Tibial artery (tissue), 4 donors: ENCODE results near the gene SLCO3A1.

Source experiments
- DNase-seq, 2 donors: peaks; one replicate each; pipeline ENCODE4 v3.0.0-alpha.2; 2019
- H3K27ac ChIP-seq, 2 donors: fragments of 200-600 bp; sonication (generic) in 1 of 2; 1 replicate in 1 of 2; 2 replicates in 1 of 2; pipeline ENCODE4 v1.5.1; 2018 to 2019; ENCODE audit warnings: mild to moderate bottlenecking in 1 of 2
- H3K27me3 ChIP-seq, 2 donors: fragments of 200-600 bp; sonication (generic) in 1 of 2; one replicate each; pipeline versions ENCODE4 v1.5.1 to v1.6.0; 2016 to 2019
- H3K36me3 ChIP-seq, 3 donors: fragments of 200-600 bp; sonication (generic) in 2 of 3; one replicate each; pipeline ENCODE4 v1.5.1; 2016 to 2019; ENCODE audit warnings: mild to moderate bottlenecking in 2 of 3
- H3K4me1 ChIP-seq, 4 donors: fragments of 200-600 bp; sonication (generic) in 2 of 4; 1 replicate in 3 of 4; 2 replicates in 1 of 4; pipeline ENCODE4 v1.5.1; 2016 to 2019
- H3K4me3 ChIP-seq, 2 donors: fragments of 200-600 bp; sonication (generic) in 1 of 2; 1 replicate in 1 of 2; 2 replicates in 1 of 2; pipeline ENCODE4 v1.5.1; 2018 to 2019; ENCODE audit warnings: mild to moderate bottlenecking in 2 of 2
- H3K9me3 ChIP-seq, 3 donors: fragments of 200-600 bp; sonication (generic) in 1 of 3; one replicate each; pipeline ENCODE4 v1.5.1; 2016 to 2019
- intact Hi-C: fragments of 100-400 bp; cut with DNase I; formaldehyde crosslinking; loops from one replicate; pipeline ENCODE4 v1.15.0; 2023; ENCODE audit warnings: low total_unique reads
- TF ChIP-seq, protein P1 (sequence below), 2 experiments: fragments of 200-600 bp in 1 of 2; fragments of 450-650 bp in 1 of 2; IDR thresholded peaks; one replicate each; pipeline ENCODE4 v1.5.1; 2017 to 2019; ENCODE audit warnings: antibody characterized with exemption in 2 of 2, mild to moderate bottlenecking in 1 of 2, moderate library complexity in 1 of 2

SLCO3A1 gene

DNA sequence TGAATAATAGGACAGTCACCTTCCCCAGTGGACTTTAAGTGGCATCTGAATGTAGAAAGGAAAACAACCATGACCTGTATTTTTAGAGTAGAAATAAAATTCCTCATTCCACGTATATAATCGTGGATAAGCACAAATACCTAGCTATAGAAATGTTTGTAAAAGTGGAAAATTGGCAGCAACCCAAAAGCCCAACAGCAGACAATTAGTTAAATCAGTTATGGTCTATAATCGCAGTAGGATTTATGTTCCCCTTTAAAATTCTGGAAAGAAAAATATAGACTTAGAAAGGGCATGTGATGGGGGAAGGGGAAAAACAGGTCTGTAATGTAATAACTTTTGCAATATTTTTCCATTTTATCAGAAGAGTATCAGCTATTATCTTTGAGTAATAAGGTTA is 298.2 kb downstream of the SLCO3A1 start:
- TF ChIP-seq, protein P1, sequence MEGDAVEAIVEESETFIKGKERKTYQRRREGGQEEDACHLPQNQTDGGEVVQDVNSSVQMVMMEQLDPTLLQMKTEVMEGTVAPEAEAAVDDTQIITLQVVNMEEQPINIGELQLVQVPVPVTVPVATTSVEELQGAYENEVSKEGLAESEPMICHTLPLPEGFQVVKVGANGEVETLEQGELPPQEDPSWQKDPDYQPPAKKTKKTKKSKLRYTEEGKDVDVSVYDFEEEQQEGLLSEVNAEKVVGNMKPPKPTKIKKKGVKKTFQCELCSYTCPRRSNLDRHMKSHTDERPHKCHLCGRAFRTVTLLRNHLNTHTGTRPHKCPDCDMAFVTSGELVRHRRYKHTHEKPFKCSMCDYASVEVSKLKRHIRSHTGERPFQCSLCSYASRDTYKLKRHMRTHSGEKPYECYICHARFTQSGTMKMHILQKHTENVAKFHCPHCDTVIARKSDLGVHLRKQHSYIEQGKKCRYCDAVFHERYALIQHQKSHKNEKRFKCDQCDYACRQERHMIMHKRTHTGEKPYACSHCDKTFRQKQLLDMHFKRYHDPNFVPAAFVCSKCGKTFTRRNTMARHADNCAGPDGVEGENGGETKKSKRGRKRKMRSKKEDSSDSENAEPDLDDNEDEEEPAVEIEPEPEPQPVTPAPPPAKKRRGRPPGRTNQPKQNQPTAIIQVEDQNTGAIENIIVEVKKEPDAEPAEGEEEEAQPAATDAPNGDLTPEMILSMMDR (IDR thresholded peaks at IDR 0.05): no peak
- H3K9me3 ChIP-seq: no peaks in the 10 kb centered on the region
- H3K36me3 ChIP-seq: peaks cover 5 to 57% (median 42%) of the 10 kb centered on the region in 3 donors
- no peaks in the 10 kb centered on the region for H3K27me3 ChIP-seq
- intact Hi-C loops: no loop called here
- no peak overlapping the region for H3K4me3 ChIP-seq
- no peaks in the 10 kb centered on the region for H3K4me1 ChIP-seq
- DNase-seq: no peak
- no peak overlapping the region for H3K27ac ChIP-seq

DNA sequence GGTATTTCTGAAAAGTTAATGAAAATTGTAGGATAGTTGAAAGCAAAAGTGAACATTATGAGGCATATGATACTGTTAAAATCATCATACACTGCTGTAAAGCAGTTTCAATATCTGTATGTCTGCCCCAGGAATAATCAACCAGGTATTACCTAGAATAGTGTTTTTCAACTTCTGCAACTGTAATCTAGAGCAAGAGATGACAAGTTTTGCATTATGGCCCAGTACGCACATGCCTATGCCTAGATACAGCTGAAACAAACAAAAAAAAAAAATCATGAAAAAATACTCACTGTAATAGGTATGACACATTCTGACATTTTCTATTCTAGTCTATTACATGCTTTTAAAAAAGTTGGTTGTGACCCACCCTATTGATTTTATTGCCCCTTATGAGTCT is 299.5 kb downstream of the SLCO3A1 start:
- Histone ChIP-seq H3K27ac (no peak overlapping the region), H3K4me1 (no peaks in the 10 kb centered on the region), H3K36me3 (peaks cover 5 to 44% (median 43%) of the 10 kb centered on the region in 3 donors), H3K4me3 (no peak overlapping the region), H3K27me3 (no peaks in the 10 kb centered on the region), H3K9me3 (no peaks in the 10 kb centered on the region)
- TF ChIP-seq, protein P1 (IDR thresholded peaks at IDR 0.05): no peak
- no peak for DNase-seq
- intact Hi-C loops: no loop called here

DNA sequence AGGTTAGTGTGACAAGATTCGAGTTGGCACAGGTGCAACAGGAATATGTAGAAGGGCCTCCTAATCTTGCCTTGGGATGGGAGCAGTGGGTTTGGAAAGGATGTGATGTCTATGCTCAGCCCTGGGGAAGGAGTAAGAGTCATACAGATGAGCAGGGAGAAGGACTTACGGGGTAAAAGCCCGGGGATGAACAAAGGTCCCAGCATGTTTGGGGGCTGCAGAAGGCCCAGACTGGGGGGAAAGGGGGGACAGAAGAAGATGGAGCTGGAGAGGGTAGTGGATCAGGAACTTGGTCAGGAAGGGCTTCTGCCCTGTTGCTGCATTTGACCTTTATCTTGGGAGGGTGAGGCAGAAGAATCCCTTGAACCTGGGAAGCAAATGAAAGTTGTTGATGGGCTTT is 300.1 kb downstream of the SLCO3A1 start:
- intact Hi-C loops: no loop called here
- no peak for DNase-seq
- peaks cover 5 to 43% (median 38%) of the 10 kb centered on the region in 3 donors for H3K36me3 ChIP-seq
- TF ChIP-seq, protein P1 (IDR thresholded peaks at IDR 0.05): no peak
- no peak overlapping the region for H3K4me3 ChIP-seq
- H3K9me3 ChIP-seq: no peaks in the 10 kb centered on the region
- no peaks in the 10 kb centered on the region for H3K27me3 ChIP-seq
- no peaks in the 10 kb centered on the region for H3K4me1 ChIP-seq
- no peak overlapping the region for H3K27ac ChIP-seq

DNA sequence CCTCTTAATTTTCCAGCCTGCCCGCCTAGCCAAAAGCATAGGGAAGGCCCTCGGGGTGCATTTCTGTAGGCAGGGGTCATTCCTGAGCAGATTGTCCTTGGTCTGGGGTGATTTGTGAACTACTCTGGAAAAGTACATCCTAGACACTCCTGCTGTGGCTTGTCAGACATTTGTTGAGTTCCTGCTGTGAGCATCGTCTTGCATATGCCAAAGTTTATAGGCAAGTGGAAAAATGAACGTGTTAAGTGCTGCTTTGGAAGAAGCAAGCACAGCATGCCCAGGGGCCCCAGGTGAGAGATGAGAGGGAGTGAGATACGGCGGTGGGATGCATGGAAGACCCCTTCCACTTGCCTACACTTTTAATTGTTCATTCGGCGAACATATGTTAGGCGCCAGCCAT is 302.4 kb downstream of the SLCO3A1 start:
- no peaks in the 10 kb centered on the region for H3K27me3 ChIP-seq
- TF ChIP-seq, protein P1 (IDR thresholded peaks at IDR 0.05): no peak
- H3K36me3 ChIP-seq: peaks cover 5 to 40% (median 27%) of the 10 kb centered on the region in 3 donors
- no peak overlapping the region for H3K4me3 ChIP-seq
- no peaks in the 10 kb centered on the region for H3K4me1 ChIP-seq
- H3K27ac ChIP-seq: no peak overlapping the region
- H3K9me3 ChIP-seq: no peaks in the 10 kb centered on the region
- no peak for DNase-seq
- intact Hi-C loops: no loop called here

DNA sequence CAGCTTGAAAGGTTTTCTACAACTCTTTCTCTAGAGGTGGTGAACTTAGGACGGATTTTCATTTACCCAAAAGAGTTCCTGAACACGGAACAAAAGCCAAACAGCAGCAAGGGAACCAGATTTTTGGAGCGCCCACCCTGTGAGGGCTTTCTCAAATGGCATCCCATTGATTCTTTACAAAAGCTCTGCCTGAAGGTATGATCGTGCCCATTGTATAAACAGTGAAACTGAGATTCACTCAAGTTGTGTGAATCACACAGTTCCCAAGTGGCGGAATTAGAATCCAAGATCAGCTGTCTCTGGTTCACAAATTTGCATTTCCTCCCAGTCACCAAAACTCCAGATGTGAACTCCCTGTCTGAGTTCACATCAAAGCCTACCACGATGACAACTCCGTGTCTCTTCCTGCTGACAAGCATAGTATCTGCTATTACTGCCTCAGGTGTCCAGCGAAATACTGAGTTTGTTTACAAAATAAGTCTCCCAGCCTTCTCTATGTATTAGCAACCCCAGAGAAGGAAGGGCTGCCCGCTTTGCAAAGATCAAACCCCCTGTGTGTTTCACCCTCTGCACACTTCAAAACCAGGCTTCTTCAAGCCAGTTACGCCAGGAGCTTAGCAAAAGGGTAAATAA is 304.3 kb downstream of the SLCO3A1 start:
- Histone ChIP-seq H3K9me3 (no peaks in the 10 kb centered on the region), H3K4me3 (no peak overlapping the region), H3K27ac (no peak overlapping the region), H3K4me1 (no peaks in the 10 kb centered on the region), H3K27me3 (no peaks in the 10 kb centered on the region), H3K36me3 (peaks cover 0 to 37% (median 36%) of the 10 kb centered on the region in 3 donors)
- DNase-seq: no peak
- TF ChIP-seq, protein P1 (IDR thresholded peaks at IDR 0.05): no peak
- intact Hi-C loops: no loop called here

DNA sequence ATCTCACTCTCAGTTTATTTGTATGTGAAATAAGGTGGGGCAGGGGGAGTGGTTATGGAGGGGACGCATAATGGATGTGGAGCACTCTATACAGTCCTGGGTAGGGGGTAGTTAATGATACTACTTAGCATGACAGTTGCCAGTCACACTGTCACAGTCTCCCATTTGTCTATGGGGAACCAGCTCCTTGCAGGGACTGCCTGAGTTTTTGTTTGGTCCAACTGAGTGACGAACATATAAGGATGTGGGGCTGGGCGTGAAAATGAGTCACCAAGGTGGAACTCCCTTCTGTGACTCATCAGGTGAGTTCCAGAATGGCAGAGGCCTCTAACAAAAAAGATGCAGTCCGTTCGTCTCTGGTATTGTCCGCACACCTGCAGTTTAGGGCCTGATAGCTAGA is 304.9 kb downstream of the SLCO3A1 start:
- TF ChIP-seq, protein P1 (IDR thresholded peaks at IDR 0.05): no peak
- DNase-seq: no peak
- Histone ChIP-seq H3K4me3 (no peak overlapping the region), H3K27ac (no peak overlapping the region), H3K36me3 (peaks cover 0 to 36% (median 33%) of the 10 kb centered on the region in 3 donors), H3K27me3 (no peaks in the 10 kb centered on the region), H3K4me1 (no peaks in the 10 kb centered on the region), H3K9me3 (no peaks in the 10 kb centered on the region)
- intact Hi-C loops: no loop called here
